GM21515 (cell line): Measurements from ENCODE around the gene ZNF462.

Source experiments
- ATAC-seq: cut with Tn5 transposase; IDR thresholded peaks from one replicate; pipeline ENCODE4 v1.9.1; 2021; ENCODE audit not compliant: unreplicated experiment

The ZNF462 gene

DNA sequence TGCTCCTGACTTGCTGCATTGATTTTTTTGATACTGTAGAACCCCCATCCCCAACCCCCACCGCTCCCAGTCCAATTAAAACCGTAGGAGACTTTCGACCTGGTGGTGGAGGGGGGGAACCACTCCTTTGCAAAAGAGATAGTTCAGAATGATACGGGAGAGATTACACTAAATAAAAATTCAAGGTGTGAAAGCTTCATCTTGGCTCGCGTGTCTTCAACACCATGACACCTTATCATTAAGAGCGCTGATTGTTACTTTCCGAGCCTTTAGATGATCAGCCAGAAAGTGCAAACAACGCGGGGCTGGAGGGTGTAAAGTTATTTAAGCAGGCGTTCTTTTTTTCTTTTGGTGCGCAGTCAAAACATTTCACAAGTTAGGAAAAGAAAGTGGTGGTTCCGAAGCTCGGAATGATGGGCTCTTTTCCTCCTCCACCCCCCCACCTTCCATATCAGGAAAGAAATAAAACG, 1.3 kb upstream of the ZNF462 start:
- ATAC-seq = no peak

DNA sequence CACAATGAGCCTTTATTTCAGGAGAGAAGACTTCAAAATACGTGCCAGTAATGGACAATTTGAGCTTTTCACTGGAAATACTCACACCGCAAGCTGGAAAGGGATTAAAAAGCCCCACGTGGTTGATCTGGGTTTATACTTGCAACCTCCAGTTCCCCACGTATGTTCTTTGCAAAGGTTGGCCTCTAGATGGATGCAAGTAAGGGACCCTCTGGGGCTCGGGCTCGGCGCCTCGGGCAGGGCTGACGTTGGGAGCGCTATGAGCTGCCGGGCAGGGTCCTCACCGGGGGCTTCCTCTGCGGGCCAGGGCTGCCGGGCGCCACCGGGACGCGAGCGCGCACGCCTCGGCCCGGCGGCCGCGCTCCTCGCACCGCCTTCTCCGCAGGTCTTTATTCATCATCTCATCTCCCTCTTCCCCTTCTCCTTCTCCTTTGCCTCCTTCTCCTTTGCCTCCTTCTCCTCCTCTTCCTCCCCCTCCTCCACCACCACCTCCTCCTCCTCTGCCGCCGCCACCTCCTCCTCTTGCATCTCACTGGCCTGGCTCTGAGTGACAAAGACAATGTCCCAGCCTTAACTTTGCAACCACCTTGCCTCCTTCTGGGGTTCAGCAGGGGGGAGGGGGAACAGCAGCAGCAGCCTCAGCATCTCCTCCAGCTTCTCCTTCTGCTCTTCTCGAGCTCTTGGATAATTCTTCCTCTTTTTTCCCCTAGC, 701 bp upstream of the ZNF462 start:
- ATAC-seq = no peak

GRCh38 chr9:106864373-106865143, 1.6 kb downstream of the ZNF462 start:
- no peak for ATAC-seq

GRCh38 chr9:106866243-106866642, 3.3 kb downstream of the ZNF462 start:
- no peak for ATAC-seq

GRCh38 chr9:106867286-106867685, 4.3 kb downstream of the ZNF462 start:
- no peak for ATAC-seq

DNA sequence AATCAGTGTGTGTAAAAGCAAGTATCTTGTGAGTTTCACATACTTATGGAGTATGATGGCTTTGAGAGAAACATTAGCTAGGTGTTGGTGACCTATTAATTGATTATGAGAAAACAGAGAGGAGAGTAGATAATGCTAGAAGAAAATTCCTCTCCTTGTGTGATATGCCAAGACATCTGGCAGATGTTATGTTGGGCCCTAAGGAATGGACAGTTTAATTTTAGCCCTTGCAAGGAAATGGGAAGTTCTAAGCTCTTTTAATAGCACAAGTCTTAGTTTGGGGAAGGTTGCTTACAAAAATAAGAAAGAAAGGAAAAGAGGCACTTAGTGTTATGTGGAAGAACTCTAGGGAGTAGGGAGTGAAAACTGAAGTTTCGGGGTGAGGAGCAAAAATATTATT, 5.1 kb downstream of the ZNF462 start:
- no peak for ATAC-seq

DNA sequence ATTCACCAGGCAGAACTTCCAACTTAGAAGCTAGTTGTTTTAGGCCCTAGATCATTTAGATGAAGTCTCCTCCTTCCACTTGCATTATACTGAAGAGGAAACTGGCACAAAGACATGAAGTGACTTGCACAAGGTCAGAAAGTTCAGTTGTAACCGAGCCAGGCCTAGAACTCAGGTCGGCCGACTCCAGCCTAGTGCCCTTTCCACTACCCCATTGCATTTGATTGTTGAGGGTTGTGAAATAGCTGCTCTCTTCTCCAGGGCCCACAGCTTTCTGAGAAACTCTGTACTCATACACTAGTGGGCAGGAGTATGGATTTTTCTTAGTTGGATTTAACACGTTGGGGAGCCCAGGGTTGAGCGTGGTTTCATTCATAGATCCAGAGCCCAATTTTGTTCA, 5.6 kb downstream of the ZNF462 start:
- no peak for ATAC-seq

DNA sequence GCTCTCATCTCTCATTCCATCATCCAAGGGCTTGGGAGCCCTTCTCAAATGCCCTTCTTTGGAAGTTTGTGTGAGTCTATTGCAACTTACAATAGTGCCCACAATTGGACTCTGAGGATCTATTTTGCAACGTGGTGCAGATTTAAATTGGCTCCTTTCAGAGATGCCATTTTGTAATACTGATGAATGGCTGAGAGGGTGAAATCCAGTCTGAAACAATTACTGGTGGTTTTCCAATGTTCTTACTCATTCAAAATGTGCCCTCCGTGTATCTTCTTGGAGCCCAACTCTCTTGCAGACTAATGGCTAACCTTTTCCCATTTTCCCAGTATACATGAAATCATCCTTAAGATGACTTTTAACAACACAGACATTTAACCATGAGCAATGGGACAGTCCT, 6.1 kb downstream of the ZNF462 start:
- no peak for ATAC-seq

GRCh38 chr9:106869458-106869857, 6.5 kb downstream of the ZNF462 start:
- no peak for ATAC-seq

DNA sequence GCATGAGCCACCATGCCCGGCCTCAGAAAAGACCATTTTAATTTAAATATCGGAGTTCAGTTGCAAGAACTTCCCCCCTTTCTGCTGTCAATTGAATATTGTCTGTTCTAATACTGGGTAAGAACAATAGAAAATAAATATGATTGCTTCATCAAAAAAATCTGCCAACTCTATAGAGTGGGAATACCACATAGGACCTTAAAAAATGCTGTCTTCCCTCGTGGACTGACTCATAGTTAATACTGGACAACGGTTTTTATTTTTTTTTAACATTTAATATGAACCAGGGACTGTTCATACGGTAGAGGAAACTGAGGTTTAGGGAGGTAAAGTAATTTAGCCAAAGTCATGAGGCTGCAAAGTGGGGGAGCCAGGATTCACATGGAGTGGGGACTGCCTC, 9.7 kb downstream of the ZNF462 start:
- ATAC-seq = no peak

DNA sequence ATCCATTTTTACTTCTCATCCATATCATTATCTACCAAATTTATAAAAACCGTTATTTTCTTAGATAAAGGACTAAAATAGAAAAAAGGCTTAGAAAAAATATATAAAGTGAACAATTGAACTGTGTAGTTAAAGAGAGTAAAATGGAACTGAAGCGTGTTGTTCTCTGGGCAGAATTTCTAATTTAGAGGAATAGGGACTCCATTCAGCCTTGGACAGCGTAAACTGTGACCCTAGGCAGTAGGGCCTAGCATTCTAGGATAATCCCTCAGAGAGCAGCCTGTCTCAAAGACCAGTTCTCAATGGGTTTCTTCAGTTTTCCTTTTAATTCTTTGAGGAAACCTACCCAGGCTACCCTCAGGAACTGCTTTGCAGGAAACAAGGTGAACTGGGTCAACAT, 11.1 kb downstream of the ZNF462 start:
- no peak for ATAC-seq

DNA sequence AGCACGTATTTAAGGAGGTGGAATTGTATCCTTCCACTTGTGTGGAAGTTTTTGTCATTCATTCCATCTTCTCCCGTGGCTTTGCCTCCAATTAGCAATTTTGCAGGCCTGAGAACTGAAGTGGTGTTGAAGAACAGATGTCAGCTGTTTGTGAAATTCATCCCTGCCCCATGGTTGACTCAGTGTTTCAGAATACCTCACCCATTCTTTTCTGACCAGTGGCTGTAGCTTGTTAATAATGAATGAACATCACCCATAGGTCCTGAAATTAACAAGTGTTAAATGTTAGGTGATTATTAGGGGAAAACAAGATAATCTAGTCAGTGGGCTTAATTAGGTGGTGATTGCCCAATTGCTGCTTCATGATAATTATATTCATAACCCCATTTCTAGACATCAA, 11.7 kb downstream of the ZNF462 start:
- no peak for ATAC-seq

DNA sequence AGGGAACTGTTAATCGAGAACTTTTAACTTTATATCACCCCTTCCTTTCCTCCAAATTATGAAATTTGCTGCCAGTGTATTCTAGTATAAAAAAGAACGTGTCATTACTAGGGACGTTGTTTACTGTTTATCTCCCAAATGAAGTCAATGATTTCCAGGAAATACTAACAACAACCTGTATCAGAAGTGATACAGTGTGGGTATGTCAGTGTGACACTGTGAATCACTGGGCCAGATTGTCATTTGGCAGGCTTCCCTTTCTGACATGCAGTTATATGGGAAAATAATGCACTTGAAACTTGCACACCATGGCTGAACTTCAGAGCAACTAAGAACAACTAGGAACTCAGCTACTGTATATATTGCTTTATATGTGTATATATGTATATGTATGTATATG, 12.6 kb downstream of the ZNF462 start:
- no peak for ATAC-seq

DNA sequence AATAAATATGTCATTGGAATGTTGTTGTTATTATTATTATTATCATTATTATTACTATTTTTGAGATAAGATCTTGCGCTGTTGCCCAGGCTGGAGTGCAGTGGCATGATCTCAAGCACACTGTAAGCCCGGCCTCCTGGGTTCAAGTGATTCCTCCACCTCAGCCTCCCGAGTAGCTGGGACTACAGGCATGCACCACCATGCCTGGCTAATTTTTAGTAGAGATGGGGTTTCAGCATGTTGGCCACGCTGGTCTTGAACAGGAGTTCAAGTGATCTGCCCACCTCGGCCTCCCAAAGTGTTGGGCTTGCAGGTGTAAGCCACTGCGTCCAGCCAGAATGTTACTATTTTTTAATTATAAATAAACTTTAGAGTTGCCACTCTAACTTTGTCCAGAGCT, 14.4 kb downstream of the ZNF462 start:
- ATAC-seq = no peak

- no peak for ATAC-seq
These were observed 15.3 kb downstream of the ZNF462 start for GRCh38 chr9:106878081-106878837.

GRCh38 chr9:106878934-106879333, 16.0 kb downstream of the ZNF462 start:
- no peak for ATAC-seq

GRCh38 chr9:106879439-106879882, 16.5 kb downstream of the ZNF462 start:
- ATAC-seq = no peak

- ATAC-seq = no peak
These were observed 17.1 kb downstream of the ZNF462 start for GRCh38 chr9:106880081-106880480.

GRCh38 chr9:106880863-106881262, 17.9 kb downstream of the ZNF462 start:
- no peak for ATAC-seq

DNA sequence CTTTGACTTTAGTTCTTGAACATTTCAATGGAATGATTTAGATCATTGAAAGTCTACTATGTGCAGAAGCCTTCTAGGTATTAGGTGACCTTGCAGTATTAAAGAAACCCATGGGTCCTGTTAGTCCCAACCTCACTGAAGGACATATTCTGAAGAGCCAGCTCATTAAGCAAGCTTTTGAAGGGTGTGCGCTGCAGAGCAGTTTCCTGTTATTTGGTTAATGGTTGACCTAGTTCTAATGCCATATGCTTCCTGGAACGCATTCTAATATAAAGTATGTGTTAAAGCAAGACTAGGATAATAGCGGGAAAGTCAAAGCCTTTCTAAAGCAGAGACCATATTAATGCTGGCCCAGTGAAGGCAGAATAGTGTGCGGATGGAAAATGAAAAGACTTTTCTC, 20.1 kb downstream of the ZNF462 start:
- ATAC-seq = no peak

GRCh38 chr9:106883626-106884190, 20.7 kb downstream of the ZNF462 start:
- no peak for ATAC-seq
